ENCODE results near the gene ASAP3. TPM values are rescaled to one million over a fixed set of nuclear protein-coding genes. Genes with fewer than 3 reads are reported as not detected.

ASAP3 gene
- total and polyA plus RNA-seq, 2 experiments from 2014 or later, result 13.9 to 27.3 TPM

GRCh38 chr1:23461050-23461449 lies 22.9 kb downstream of the ASAP3 start:
- no peak overlapping the region for H3K4me2 ChIP-seq (ENCODE audit: unreplicated experiment)
- no peaks in the 10 kb centered on the region for H3K9me3 ChIP-seq (ENCODE audit: low read depth)
- H3K79me2 ChIP-seq (ENCODE audit: insufficient read depth), result peaks cover 5% of the 10 kb centered on the region; the same call in 1 of the 2 replicates
- H3K9ac ChIP-seq, result no peak overlapping the region
- H3K4me3 ChIP-seq, result no peak overlapping the region
- H3K27ac ChIP-seq, result no peak overlapping the region
- no peaks in the 10 kb centered on the region for H3K27me3 ChIP-seq (replicated peaks; ENCODE audit: insufficient read depth)
- no peak overlapping the region for H2AFZ ChIP-seq
- DNase-seq, result no peak
- no peaks in the 10 kb centered on the region for H3K36me3 ChIP-seq (ENCODE audit: low read depth)
- TF ChIP-seq EZH2phosphoT487 (IDR thresholded peaks at IDR 0.05; ENCODE audit: insufficient read depth, low read depth), result no peak
- TF ChIP-seq EZH2 (IDR thresholded peaks at IDR 0.05; ENCODE audit: insufficient read depth, poor library complexity, severe bottlenecking), result no peak
- no peaks in the 10 kb centered on the region for H4K20me1 ChIP-seq (ENCODE audit: insufficient read depth)
- in situ Hi-C loops (cut with MboI), result no loop called here
- peaks cover 6% of the 10 kb centered on the region; the same call in 1 of the 2 replicates for H3F3A ChIP-seq (ENCODE audit: insufficient read depth)
- no peaks in the 10 kb centered on the region for H3K9me2 ChIP-seq (ENCODE audit: insufficient read depth)
- 81 to 85% methylated on average over 3 of the region's 3 CpGs for WGBS, 2 experiments (ENCODE audit: low coverage in 1 of 2, low lambda C conversion rate in 2 of 2, missing lambda C conversion rate in 2 of 2)
- H3K4me1 ChIP-seq (ENCODE audit: insufficient read depth), result peaks cover 22% of the 10 kb centered on the region

- Histone ChIP-seq H3K4me1 (ENCODE audit: insufficient read depth) (peaks cover 24% of the 10 kb centered on the region), H3K79me2 (ENCODE audit: insufficient read depth) (0 out of 2 replicates have a peak, but pooled peaks cover 3% of the 10 kb centered on the region), H2AFZ (no peak overlapping the region), H3K36me3 (ENCODE audit: low read depth) (no peaks in the 10 kb centered on the region), H3K27me3 (replicated peaks; ENCODE audit: insufficient read depth) (no peaks in the 10 kb centered on the region), H3K9me3 (ENCODE audit: low read depth) (no peaks in the 10 kb centered on the region), H3K4me2 (ENCODE audit: unreplicated experiment) (no peak overlapping the region), H4K20me1 (ENCODE audit: insufficient read depth) (no peaks in the 10 kb centered on the region), H3K27ac (no peak overlapping the region), H3K4me3 (no peak overlapping the region), H3F3A (ENCODE audit: insufficient read depth) (peaks cover 6% of the 10 kb centered on the region; the same call in 1 of the 2 replicates), H3K9me2 (ENCODE audit: insufficient read depth) (no peaks in the 10 kb centered on the region), H3K9ac (no peak overlapping the region)
- in situ Hi-C loops (cut with MboI), result no loop called here
- 77 to 80% methylated on average over 4 of the region's 4 CpGs for WGBS, 2 experiments (ENCODE audit: low coverage in 1 of 2, low lambda C conversion rate in 2 of 2, missing lambda C conversion rate in 2 of 2)
- TF ChIP-seq EZH2phosphoT487 (IDR thresholded peaks at IDR 0.05; ENCODE audit: insufficient read depth, low read depth) (no peak), EZH2 (IDR thresholded peaks at IDR 0.05; ENCODE audit: insufficient read depth, poor library complexity, severe bottlenecking) (no peak)
- no peak for DNase-seq
Measured at GRCh38 chr1:23460519-23460918, 23.5 kb downstream of the ASAP3 start.

GRCh38 chr1:23459338-23459757 lies 24.6 kb downstream of the ASAP3 start:
- 76 to 89% methylated on average over 2 of the region's 2 CpGs for WGBS, 2 experiments (ENCODE audit: low coverage in 1 of 2, low lambda C conversion rate in 2 of 2, missing lambda C conversion rate in 2 of 2)
- Histone ChIP-seq H2AFZ (no peak overlapping the region), H3K36me3 (ENCODE audit: low read depth) (0 out of 2 replicates have a peak, but pooled peaks cover 3% of the 10 kb centered on the region), H3K27ac (no peak overlapping the region), H3K4me3 (no peak overlapping the region), H3K4me1 (ENCODE audit: insufficient read depth) (peaks cover 24% of the 10 kb centered on the region), H3K9me2 (ENCODE audit: insufficient read depth) (no peaks in the 10 kb centered on the region), H4K20me1 (ENCODE audit: insufficient read depth) (no peaks in the 10 kb centered on the region), H3K9me3 (ENCODE audit: low read depth) (no peaks in the 10 kb centered on the region), H3F3A (ENCODE audit: insufficient read depth) (peaks cover 6% of the 10 kb centered on the region; the same call in 1 of the 2 replicates), H3K27me3 (replicated peaks; ENCODE audit: insufficient read depth) (no peaks in the 10 kb centered on the region), H3K4me2 (ENCODE audit: unreplicated experiment) (no peak overlapping the region), H3K79me2 (ENCODE audit: insufficient read depth) (0 out of 2 replicates have a peak, but pooled peaks cover 3% of the 10 kb centered on the region), H3K9ac (no peak overlapping the region)
- in situ Hi-C loops (cut with MboI), result no loop called here
- TF ChIP-seq EZH2 (IDR thresholded peaks at IDR 0.05; ENCODE audit: insufficient read depth, poor library complexity, severe bottlenecking) (no peak), EZH2phosphoT487 (IDR thresholded peaks at IDR 0.05; ENCODE audit: insufficient read depth, low read depth) (no peak)
- DNase-seq, result no peak

GRCh38 chr1:23456226-23456625 lies 27.8 kb downstream of the ASAP3 start:
- 36 to 44% methylated on average over 5 of the region's 5 CpGs for WGBS, 2 experiments (ENCODE audit: low coverage in 1 of 2, low lambda C conversion rate in 2 of 2, missing lambda C conversion rate in 2 of 2)
- no peaks in the 10 kb centered on the region for H3K27me3 ChIP-seq (replicated peaks; ENCODE audit: insufficient read depth)
- peak; percentile 72 for DNase-seq
- in situ Hi-C loops (cut with MboI), result no loop called here
- peak overlapping the region; percentile 1; the same call in 1 of the 2 replicates for H3K27ac ChIP-seq
- H3K9ac ChIP-seq, result no peak overlapping the region
- H4K20me1 ChIP-seq (ENCODE audit: insufficient read depth), result no peaks in the 10 kb centered on the region
- H2AFZ ChIP-seq, result no peak overlapping the region
- H3K9me3 ChIP-seq (ENCODE audit: low read depth), result no peaks in the 10 kb centered on the region
- no peak overlapping the region for H3K4me3 ChIP-seq
- H3K4me2 ChIP-seq (ENCODE audit: unreplicated experiment), result no peak overlapping the region
- 0 out of 2 replicates have a peak, but pooled peaks cover 3% of the 10 kb centered on the region for H3K36me3 ChIP-seq (ENCODE audit: low read depth)
- H3F3A ChIP-seq (ENCODE audit: insufficient read depth), result no peaks in the 10 kb centered on the region
- H3K79me2 ChIP-seq (ENCODE audit: insufficient read depth), result 0 out of 2 replicates have a peak, but pooled peaks cover 3% of the 10 kb centered on the region
- H3K9me2 ChIP-seq (ENCODE audit: insufficient read depth), result no peaks in the 10 kb centered on the region
- TF ChIP-seq EZH2phosphoT487 (IDR thresholded peaks at IDR 0.05; ENCODE audit: insufficient read depth, low read depth), result no peak
- no peak for TF ChIP-seq EZH2 (IDR thresholded peaks at IDR 0.05; ENCODE audit: insufficient read depth, poor library complexity, severe bottlenecking)
- peaks cover 25% of the 10 kb centered on the region for H3K4me1 ChIP-seq (ENCODE audit: insufficient read depth)

All from GM23248 (cell line).